MM.1S (cell line): ENCODE results near the gene ZKSCAN1.

Source experiments
- DNase-seq: peaks from one replicate; pipeline ENCODE4 v3.0.0-alpha.2; 2015
- H2AFZ ChIP-seq: fragments of 300-600 bp; sonication (generic); 2 replicates; pipeline ENCODE4 v1.6.0; 2016; ENCODE audit warnings: antibody characterized with exemption, low read length
- H3F3A ChIP-seq: fragments of 300-600 bp; sonication (generic); 2 replicates; pipeline ENCODE4 v1.6.1; 2016; ENCODE audit warnings: mild to moderate bottlenecking, antibody characterized with exemption, low read length, moderate library complexity, mixed read lengths; ENCODE audit not compliant: insufficient read depth
- H3K27ac ChIP-seq: fragments of 300-600 bp; sonication (generic); 2 replicates; pipeline ENCODE4 v1.5.1; 2016; ENCODE audit warnings: mild to moderate bottlenecking, low read length
- H3K27me3 ChIP-seq: fragments of 300-600 bp; sonication (generic); replicated peaks from 2 replicates; pipeline ENCODE4 v1.6.0; 2016; ENCODE audit warnings: low read length; ENCODE audit not compliant: insufficient read depth
- H3K36me3 ChIP-seq: fragments of 300-600 bp; sonication (generic); replicated peaks from 2 replicates; pipeline ENCODE4 v1.6.1; 2016; ENCODE audit warnings: mild to moderate bottlenecking, low read length, mixed read lengths; ENCODE audit not compliant: insufficient read depth
- H3K4me1 ChIP-seq: fragments of 300-600 bp; sonication (generic); 2 replicates; pipeline ENCODE4 v1.6.1; 2016; ENCODE audit warnings: low read length, mixed read lengths
- H3K4me2 ChIP-seq: fragments of 300-600 bp; sonication (generic); 2 replicates; pipeline ENCODE4 v1.6.0; 2016; ENCODE audit warnings: low read depth, low read length
- H3K4me3 ChIP-seq: fragments of 300-600 bp; sonication (generic); 2 replicates; pipeline ENCODE4 v1.5.1; 2016; ENCODE audit warnings: low read length, mixed read lengths
- H3K79me2 ChIP-seq: fragments of 300-600 bp; sonication (generic); 2 replicates; pipeline ENCODE4 v1.6.1; 2016; ENCODE audit warnings: mixed run types, low read length, mixed read lengths
- H3K9ac ChIP-seq: fragments of 300-600 bp; sonication (generic); 2 replicates; pipeline ENCODE4 v1.6.1; 2016; ENCODE audit warnings: low read length, mixed read lengths
- H3K9me2 ChIP-seq: fragments of 300-600 bp; sonication (generic); replicated peaks from 2 replicates; pipeline ENCODE4 v1.6.1; 2016; ENCODE audit warnings: mild to moderate bottlenecking, low read length, mixed read lengths; ENCODE audit not compliant: insufficient read depth
- H3K9me3 ChIP-seq: fragments of 300-600 bp; sonication (generic); replicated peaks from 2 replicates; pipeline ENCODE4 v1.6.1; 2016; ENCODE audit warnings: mild to moderate bottlenecking, low read length, mixed read lengths; ENCODE audit not compliant: insufficient read depth
- H4K20me1 ChIP-seq: fragments of 300-600 bp; sonication (generic); 2 replicates; pipeline ENCODE4 v1.6.1; 2016; ENCODE audit warnings: mild to moderate bottlenecking, low read length, moderate library complexity, mixed read lengths; ENCODE audit not compliant: insufficient read depth
- CTCF ChIP-seq: fragments of 300-600 bp; sonication (generic); IDR thresholded peaks from 2 replicates; pipeline ENCODE4 v1.5.1; 2016; ENCODE audit warnings: antibody characterized with exemption, low read length, mixed read lengths
- EZH2 ChIP-seq: fragments of 300-600 bp; sonication (generic); optimal IDR thresholded peaks from 2 replicates; pipeline ENCODE3; 2017; ENCODE audit warnings: low read depth, mild to moderate bottlenecking, antibody characterized with exemption, low read length, mixed read lengths
- EZH2phosphoT487 ChIP-seq: fragments of 300-600 bp; sonication (generic); IDR thresholded peaks from 2 replicates; pipeline ENCODE4 v1.6.1; 2018; ENCODE audit warnings: antibody characterized with exemption, low read length

ZKSCAN1 gene

GRCh38 chr7:100022621-100023020, 7.2 kb downstream of the ZKSCAN1 start:
- Histone ChIP-seq H4K20me1 (no peaks in the 10 kb centered on the region), H2AFZ (no peak overlapping the region), H3K4me3 (no peak overlapping the region), H3K4me2 (no peak overlapping the region), H3K79me2 (peaks cover 46% of the 10 kb centered on the region), H3K27me3 (no peaks in the 10 kb centered on the region), H3K4me1 (no peaks in the 10 kb centered on the region), H3K9me2 (no peaks in the 10 kb centered on the region), H3K9ac (no peak overlapping the region), H3F3A (no peaks in the 10 kb centered on the region), H3K27ac (no peak overlapping the region), H3K9me3 (no peaks in the 10 kb centered on the region), H3K36me3 (no peaks in the 10 kb centered on the region; the same call in 1 of the 2 replicates)
- TF ChIP-seq EZH2 = no peak
- no peak for TF ChIP-seq CTCF
- no peak for TF ChIP-seq EZH2phosphoT487
- no peak for DNase-seq

GRCh38 chr7:100023526-100023925, 8.1 kb downstream of the ZKSCAN1 start:
- H3F3A ChIP-seq = no peaks in the 10 kb centered on the region
- H2AFZ ChIP-seq = no peak overlapping the region
- no peaks in the 10 kb centered on the region for H3K27me3 ChIP-seq
- H4K20me1 ChIP-seq = no peaks in the 10 kb centered on the region
- no peak for DNase-seq
- no peaks in the 10 kb centered on the region for H3K9me3 ChIP-seq
- H3K9ac ChIP-seq = no peak overlapping the region
- peaks cover 38% of the 10 kb centered on the region for H3K79me2 ChIP-seq
- H3K9me2 ChIP-seq = no peaks in the 10 kb centered on the region
- no peaks in the 10 kb centered on the region for H3K4me1 ChIP-seq
- no peak overlapping the region for H3K27ac ChIP-seq
- no peak overlapping the region for H3K4me3 ChIP-seq
- TF ChIP-seq EZH2phosphoT487 = no peak
- no peak for TF ChIP-seq EZH2
- no peak for TF ChIP-seq CTCF
- no peak overlapping the region for H3K4me2 ChIP-seq
- no peaks in the 10 kb centered on the region; the same call in 1 of the 2 replicates for H3K36me3 ChIP-seq

- Histone ChIP-seq H3K9me2 (no peaks in the 10 kb centered on the region), H3K4me2 (no peak overlapping the region), H3F3A (no peaks in the 10 kb centered on the region), H4K20me1 (no peaks in the 10 kb centered on the region), H3K27ac (no peak overlapping the region), H3K27me3 (no peaks in the 10 kb centered on the region), H3K4me1 (no peaks in the 10 kb centered on the region), H3K4me3 (no peak overlapping the region), H3K9me3 (no peaks in the 10 kb centered on the region), H2AFZ (no peak overlapping the region), H3K79me2 (peaks cover 32% of the 10 kb centered on the region), H3K9ac (no peak overlapping the region), H3K36me3 (no peaks in the 10 kb centered on the region; the same call in 1 of the 2 replicates)
- no peak for DNase-seq
- TF ChIP-seq CTCF (no peak), EZH2 (no peak), EZH2phosphoT487 (no peak)
These were observed 8.7 kb downstream of the ZKSCAN1 start for GRCh38 chr7:100024020-100024619.
